ENCODE results near the gene MRC1. TPM values are rescaled to one million over a fixed set of nuclear protein-coding genes. Genes with fewer than 3 reads are reported as not detected.

MRC1 gene
- total RNA-seq, 2 experiments from 2014 or later: 0.08 TPM

- H3K9me3 Mint-ChIP-seq: no peaks in the 10 kb centered on the region
- H3K27ac ChIP-seq (ENCODE audit: low read depth in 1 of 2, low read length in 2 of 2): no peak overlapping the region
- H3K36me3 Mint-ChIP-seq (ENCODE audit: low read depth): no peaks in the 10 kb centered on the region
These were observed 33.5 kb downstream of the MRC1 start for GRCh38 chr10:17842641-17843040.

GRCh38 chr10:17847585-17848296, 38.6 kb downstream of the MRC1 start:
- intact Hi-C loops (cut with DNase I, micrococcal nuclease): loop anchor here in 1 of 2 experiments (10.0 kb wide), 1 partner anchor 257 kb away; no protein-coding TSS in a partner anchor
- Mint-ChIP-seq H3K27me3 (peaks cover 5% of the 10 kb centered on the region), H3K4me1 (ENCODE audit: low read depth) (peaks cover 10% of the 10 kb centered on the region), H3K36me3 (ENCODE audit: low read depth) (no peaks in the 10 kb centered on the region), H3K27ac (no peak overlapping the region), H3K4me3 (no peak overlapping the region), H3K9me3 (no peaks in the 10 kb centered on the region)
- no peak overlapping the region for H3K4me3 ChIP-seq (ENCODE audit: low read length)
- H3K4me1 ChIP-seq (ENCODE audit: insufficient read depth, low read length): no peaks in the 10 kb centered on the region
- ATAC-seq (ENCODE audit: poor library complexity) (peak; percentile 29), DNase-seq (peak in 3 of 14 experiments; percentile 14 to 23 (median 16))
- H3K36me3 ChIP-seq (ENCODE audit: insufficient read depth, low read length): no peaks in the 10 kb centered on the region
- ChIA-PET CTCF (no interaction called here), POLR2A (no interaction called here)
- no peak overlapping the region for H3K27ac ChIP-seq (ENCODE audit: low read depth in 1 of 2, low read length in 2 of 2)
- H3K27me3 ChIP-seq (ENCODE audit: control insufficient read depth in 1 of 2, insufficient read depth in 2 of 2, low read length in 2 of 2): peaks cover 0 to 3% of the 10 kb centered on the region in 2 experiments
- H3K9me3 ChIP-seq (ENCODE audit: control insufficient read depth in 1 of 2, insufficient read depth in 1 of 2, low read length in 2 of 2): no peaks in the 10 kb centered on the region
- TF ChIP-seq, protein P1, sequence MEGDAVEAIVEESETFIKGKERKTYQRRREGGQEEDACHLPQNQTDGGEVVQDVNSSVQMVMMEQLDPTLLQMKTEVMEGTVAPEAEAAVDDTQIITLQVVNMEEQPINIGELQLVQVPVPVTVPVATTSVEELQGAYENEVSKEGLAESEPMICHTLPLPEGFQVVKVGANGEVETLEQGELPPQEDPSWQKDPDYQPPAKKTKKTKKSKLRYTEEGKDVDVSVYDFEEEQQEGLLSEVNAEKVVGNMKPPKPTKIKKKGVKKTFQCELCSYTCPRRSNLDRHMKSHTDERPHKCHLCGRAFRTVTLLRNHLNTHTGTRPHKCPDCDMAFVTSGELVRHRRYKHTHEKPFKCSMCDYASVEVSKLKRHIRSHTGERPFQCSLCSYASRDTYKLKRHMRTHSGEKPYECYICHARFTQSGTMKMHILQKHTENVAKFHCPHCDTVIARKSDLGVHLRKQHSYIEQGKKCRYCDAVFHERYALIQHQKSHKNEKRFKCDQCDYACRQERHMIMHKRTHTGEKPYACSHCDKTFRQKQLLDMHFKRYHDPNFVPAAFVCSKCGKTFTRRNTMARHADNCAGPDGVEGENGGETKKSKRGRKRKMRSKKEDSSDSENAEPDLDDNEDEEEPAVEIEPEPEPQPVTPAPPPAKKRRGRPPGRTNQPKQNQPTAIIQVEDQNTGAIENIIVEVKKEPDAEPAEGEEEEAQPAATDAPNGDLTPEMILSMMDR (IDR thresholded peaks at IDR 0.05): no peak

More at GRCh38 chr10:17842641-17843040, 33.5 kb downstream of the MRC1 start:
- intact Hi-C loops (cut with DNase I, micrococcal nuclease): loop anchor here in 1 of 2 experiments (10.0 kb wide), 1 partner anchor 262 kb away; no protein-coding TSS in a partner anchor
- no peak overlapping the region for H3K27ac Mint-ChIP-seq
- TF ChIP-seq, protein P1 (IDR thresholded peaks at IDR 0.05): no peak
- Histone ChIP-seq H3K4me3 (ENCODE audit: low read length) (no peak overlapping the region), H3K36me3 (ENCODE audit: insufficient read depth, low read length) (no peaks in the 10 kb centered on the region), H3K9me3 (ENCODE audit: control insufficient read depth in 1 of 2, insufficient read depth in 1 of 2, low read length in 2 of 2) (no peaks in the 10 kb centered on the region), H3K4me1 (ENCODE audit: insufficient read depth, low read length) (no peaks in the 10 kb centered on the region), H3K27me3 (ENCODE audit: control insufficient read depth in 1 of 2, insufficient read depth in 2 of 2, low read length in 2 of 2) (peaks cover 0 to 3% of the 10 kb centered on the region in 2 experiments)
- no peak overlapping the region for H3K4me3 Mint-ChIP-seq
- peaks cover 13% of the 10 kb centered on the region for H3K27me3 Mint-ChIP-seq
- DNase-seq (no peak), ATAC-seq (ENCODE audit: poor library complexity) (no peak)
- POLR2A ChIA-PET: no interaction called here
- peaks cover 5% of the 10 kb centered on the region for H3K4me1 Mint-ChIP-seq (ENCODE audit: low read depth)
- CTCF ChIA-PET: no interaction called here

GRCh38 chr10:17848646-17849045, 39.5 kb downstream of the MRC1 start:
- H3K27ac ChIP-seq (ENCODE audit: low read depth in 1 of 2, low read length in 2 of 2): no peak overlapping the region
- no peak for DNase-seq
- Mint-ChIP-seq H3K9me3 (no peaks in the 10 kb centered on the region), H3K27ac (no peak overlapping the region), H3K4me1 (ENCODE audit: low read depth) (peaks cover 10% of the 10 kb centered on the region), H3K4me3 (no peak overlapping the region), H3K36me3 (ENCODE audit: low read depth) (no peaks in the 10 kb centered on the region), H3K27me3 (peaks cover 5% of the 10 kb centered on the region)
- no peak overlapping the region for H3K4me3 ChIP-seq (ENCODE audit: low read length)
- POLR2A ChIA-PET: interaction anchor here (1.0 kb wide), 1 partner anchor 21 kb away, joined by 3 read pairs; no protein-coding TSS in a partner anchor
- intact Hi-C loops (cut with DNase I, micrococcal nuclease): loop anchor here in 1 of 2 experiments (10.0 kb wide), 1 partner anchor 256 kb away; no protein-coding TSS in a partner anchor
- no peaks in the 10 kb centered on the region for H3K4me1 ChIP-seq (ENCODE audit: insufficient read depth, low read length)
- H3K36me3 ChIP-seq (ENCODE audit: insufficient read depth, low read length): no peaks in the 10 kb centered on the region
- H3K9me3 ChIP-seq (ENCODE audit: control insufficient read depth in 1 of 2, insufficient read depth in 1 of 2, low read length in 2 of 2): no peaks in the 10 kb centered on the region
- ATAC-seq (ENCODE audit: poor library complexity): no peak
- TF ChIP-seq, protein P1 (IDR thresholded peaks at IDR 0.05): no peak
- CTCF ChIA-PET: no interaction called here
- peaks cover 0 to 3% of the 10 kb centered on the region in 2 experiments for H3K27me3 ChIP-seq (ENCODE audit: control insufficient read depth in 1 of 2, insufficient read depth in 2 of 2, low read length in 2 of 2)

Measured in CD4-positive, alpha-beta T cell (primary cell).